ENCODE results near the gene ANKRD36C. TPM values are rescaled to one million over a fixed set of nuclear protein-coding genes. Genes with fewer than 3 reads are reported as not detected.
"Not testable (repeated sequence)": the region's sequence is repeated elsewhere in the genome, so short reads cannot be mapped to it uniquely, and the experiment has no call there.

Gene ANKRD36C
- 1.4 and 2.5 TPM in 2 replicates for total RNA-seq (2014; rRNA removed; shearing (Covaris generic))

GRCh38 chr2:95991351-95992094 lies at the start of gene ANKRD36C:
Gene ANKRD36C, minus strand, starts transcription at chr2:95991824. Its CDS starts 116 bp downstream, at chr2:95991708.
- not testable (repeated sequence) for DNase-seq (ENCODE audit: low spot score)

GRCh38 chr2:96035554-96035953 lies 43.9 kb upstream of the ANKRD36C start:
- not testable (repeated sequence) for DNase-seq (ENCODE audit: low spot score)

GRCh38 chr2:96034792-96035191 lies 43.2 kb upstream of the ANKRD36C start, which contains the start of gene GPAT2:
Gene GPAT2, minus strand, starts transcription at chr2:96034916. Its CDS starts 2,557 bp downstream, at chr2:96032359.
- not testable (repeated sequence) for DNase-seq (ENCODE audit: low spot score)

GRCh38 chr2:96033997-96034396 lies 42.4 kb upstream of the ANKRD36C start:
- not testable (repeated sequence) for DNase-seq (ENCODE audit: low spot score)

- not testable (repeated sequence) for DNase-seq (ENCODE audit: low spot score)
Measured at GRCh38 chr2:96027725-96028325, 36.2 kb upstream of the ANKRD36C start.

- DNase-seq (ENCODE audit: low spot score), result not testable (repeated sequence)
Measured at GRCh38 chr2:96025755-96026154, 34.1 kb upstream of the ANKRD36C start.

GRCh38 chr2:96025194-96025492 lies 33.5 kb upstream of the ANKRD36C start:
- DNase-seq (ENCODE audit: low spot score), result no peak

- no peak for DNase-seq (ENCODE audit: low spot score)
Measured at GRCh38 chr2:96024336-96025193, 32.9 kb upstream of the ANKRD36C start.

- DNase-seq (ENCODE audit: low spot score), result not testable (repeated sequence)
Measured at GRCh38 chr2:96023701-96024100, 32.1 kb upstream of the ANKRD36C start.

- DNase-seq (ENCODE audit: low spot score), result peak; percentile 73
Measured at GRCh38 chr2:96022701-96023447, 31.2 kb upstream of the ANKRD36C start.

- not testable (repeated sequence) for DNase-seq (ENCODE audit: low spot score)
Measured at GRCh38 chr2:96022126-96022525, 30.5 kb upstream of the ANKRD36C start.

GRCh38 chr2:96021142-96021541 lies 29.5 kb upstream of the ANKRD36C start:
- DNase-seq (ENCODE audit: low spot score), result not testable (repeated sequence)

GRCh38 chr2:96019909-96020590 lies 28.4 kb upstream of the ANKRD36C start:
- DNase-seq (ENCODE audit: low spot score), result peak; percentile 31

GRCh38 chr2:96016321-96016720 lies 24.7 kb upstream of the ANKRD36C start:
- not testable (repeated sequence) for DNase-seq (ENCODE audit: low spot score)

- not testable (repeated sequence) for DNase-seq (ENCODE audit: low spot score)
Measured at GRCh38 chr2:96012792-96013264, 21.2 kb upstream of the ANKRD36C start.

- not testable (repeated sequence) for DNase-seq (ENCODE audit: low spot score)
Measured at GRCh38 chr2:96012086-96012791, 20.6 kb upstream of the ANKRD36C start.

GRCh38 chr2:96011129-96011455 lies 19.5 kb upstream of the ANKRD36C start:
- DNase-seq (ENCODE audit: low spot score), result not testable (repeated sequence)

GRCh38 chr2:96010320-96011128 lies 18.9 kb upstream of the ANKRD36C start:
- DNase-seq (ENCODE audit: low spot score), result peak; percentile 75

GRCh38 chr2:96009833-96010232 lies 18.2 kb upstream of the ANKRD36C start:
- DNase-seq (ENCODE audit: low spot score), result not testable (repeated sequence)

All from H4 (cell line).